Hypothalamus (tissue), 51 donors: ENCODE measurements around the gene FAM216B.
A peak's percentile ranks its signal among the peaks of the same experiment; 100 is the strongest.
"Not testable (repeated sequence)": the region's sequence is repeated elsewhere in the genome, so short reads cannot be mapped to it uniquely, and the experiment has no call there.

ENCODE experiments used
- DNase-seq, 51 donors: peaks; one replicate each; lab custom pipeline; 2025; lab: John Stamatoyannopoulos, UW

The FAM216B gene

DNA sequence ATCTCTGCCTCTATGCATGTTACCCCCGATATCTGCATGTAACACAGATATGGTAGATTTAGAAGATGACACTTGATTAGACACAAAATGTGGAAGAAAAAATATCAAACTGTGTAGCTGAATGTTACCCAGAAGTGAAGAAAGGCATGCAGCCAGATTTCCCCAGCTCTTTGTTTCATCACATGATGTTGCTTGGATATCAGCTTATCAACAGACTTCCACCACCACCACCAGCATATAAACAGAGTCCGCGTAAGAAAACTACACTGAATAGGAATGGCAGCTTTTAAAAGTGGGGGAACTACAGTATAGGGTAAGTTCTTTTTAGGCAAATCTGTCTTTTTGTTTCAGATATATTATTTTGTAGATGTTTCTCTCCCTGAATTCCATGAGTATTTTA, at the start of gene FAM216B:
FAM216B (plus strand) TSS at position 233 of the 400 bp plus-strand sequence. CDS start 2,484 bp downstream, outside the sequence.
- no peak for DNase-seq

DNA sequence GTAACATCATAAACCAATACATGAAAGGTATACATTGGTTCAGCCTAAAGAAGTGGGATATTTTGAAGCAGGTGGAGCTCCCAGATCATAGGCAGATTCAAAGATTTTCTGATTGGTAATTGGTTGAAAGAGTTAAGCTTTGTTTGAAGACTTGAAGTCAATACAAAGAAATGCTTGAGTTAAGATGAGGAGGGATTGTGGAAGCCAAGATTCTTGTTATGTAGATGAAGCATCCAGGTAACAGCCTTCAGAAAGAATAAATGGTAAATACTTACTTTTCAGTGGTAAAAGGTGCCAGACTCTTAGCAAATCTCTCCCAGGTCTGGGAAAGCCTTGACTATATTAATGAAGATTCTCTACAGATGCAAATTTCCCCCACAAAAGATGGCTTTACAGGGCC, 49.3 kb upstream of the FAM216B start:
- DNase-seq, result no peak

DNA sequence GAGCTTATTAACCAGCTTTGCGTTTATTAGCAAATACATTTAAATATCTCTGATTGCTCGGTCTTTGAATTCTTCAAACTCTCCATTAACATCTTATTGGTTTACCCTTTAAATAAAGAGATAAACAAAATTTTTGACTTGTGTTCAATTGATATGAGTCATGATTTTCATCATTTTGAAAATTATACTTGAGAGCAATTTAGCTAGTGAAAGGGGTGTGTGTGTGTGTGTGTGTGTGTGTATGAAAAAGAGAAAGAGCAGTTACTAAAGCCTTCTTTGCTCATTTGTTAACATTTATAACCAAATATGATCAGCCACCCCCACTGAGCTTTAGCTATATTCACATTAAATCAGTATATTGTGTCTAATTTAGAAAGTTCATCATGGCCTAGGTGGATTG, 48.3 kb upstream of the FAM216B start:
- peak in 1 of 51 donors; percentile 61 for DNase-seq

DNA sequence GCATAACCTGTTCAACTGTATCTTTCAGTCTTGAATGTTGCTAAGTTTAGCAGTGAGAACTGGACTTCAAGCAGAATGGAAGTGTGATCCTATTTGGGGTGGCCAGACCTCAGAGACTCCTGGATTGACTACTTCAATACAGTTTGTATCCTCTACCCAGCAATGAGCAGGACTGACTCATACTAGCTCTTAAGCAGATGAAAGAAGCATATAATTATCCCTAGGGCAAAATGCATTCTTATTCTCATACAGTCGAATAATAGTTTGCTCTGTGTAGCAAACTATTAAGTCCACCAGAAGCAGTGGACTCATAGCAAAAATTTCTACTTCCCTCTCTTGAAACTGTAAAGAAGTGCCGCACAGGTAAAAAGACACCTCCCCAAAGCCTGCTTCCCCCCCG, 46.4 kb upstream of the FAM216B start:
- DNase-seq, result no peak

DNA sequence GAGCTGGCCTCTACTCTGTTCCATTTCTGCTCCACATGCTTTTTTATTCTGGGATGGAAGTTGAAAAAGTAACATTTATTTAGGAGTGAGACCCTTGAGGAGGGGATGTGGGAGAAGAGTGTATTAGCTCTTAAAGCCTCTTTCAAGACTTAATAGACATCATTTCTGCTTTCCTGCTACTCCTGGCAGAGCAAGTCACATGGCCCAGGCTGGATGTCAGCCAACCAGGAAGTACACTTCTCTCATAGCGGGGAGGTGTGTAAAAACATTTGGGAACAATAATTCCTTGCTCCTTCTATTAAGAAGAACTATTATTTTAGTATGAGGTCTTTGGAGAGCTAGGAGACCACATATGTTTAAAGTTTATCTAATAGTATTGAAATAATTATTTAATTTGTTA, 40.6 kb upstream of the FAM216B start:
- DNase-seq, result peak in 15 of 51 donors; percentile 1 to 37 (median 14)

DNA sequence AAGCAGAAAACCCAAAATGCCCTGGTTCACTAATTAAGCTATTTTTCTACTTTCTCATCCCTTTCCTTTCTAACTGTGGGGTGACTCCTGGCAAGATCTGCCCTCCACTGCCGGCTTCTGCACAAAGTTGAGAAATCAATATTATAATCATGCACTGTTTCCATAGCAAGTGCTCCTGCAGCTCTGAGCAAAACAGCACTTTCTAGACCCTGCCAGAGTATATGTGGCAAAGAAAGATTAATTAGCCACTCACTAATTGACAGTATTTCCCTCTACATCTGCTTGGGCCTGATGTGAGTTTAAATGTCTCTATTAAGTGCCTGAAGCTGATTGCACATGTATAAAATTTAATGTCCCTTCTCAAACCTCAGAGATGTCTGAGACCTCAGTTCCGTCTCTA, 39.5 kb upstream of the FAM216B start:
- no peak for DNase-seq

DNA sequence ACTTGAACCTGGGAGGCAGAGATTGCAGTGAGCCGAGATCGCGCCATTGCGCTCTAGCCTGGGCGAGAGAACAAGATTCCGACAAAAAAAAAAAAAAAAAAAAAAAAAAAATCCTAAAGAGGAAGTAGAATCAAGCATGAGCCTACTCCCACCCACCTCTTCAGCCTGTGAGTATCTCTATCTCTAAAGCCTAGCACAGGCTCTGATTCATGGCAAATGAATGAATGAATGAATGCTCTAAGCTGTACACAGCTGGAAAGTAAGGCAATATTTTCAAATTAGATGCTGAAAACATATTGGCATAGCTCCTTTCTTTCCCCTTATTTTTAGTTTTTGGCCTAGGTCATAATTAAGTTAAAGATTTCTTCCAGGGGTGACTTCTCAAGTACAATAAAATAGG, 35.7 kb upstream of the FAM216B start:
- no peak for DNase-seq

DNA sequence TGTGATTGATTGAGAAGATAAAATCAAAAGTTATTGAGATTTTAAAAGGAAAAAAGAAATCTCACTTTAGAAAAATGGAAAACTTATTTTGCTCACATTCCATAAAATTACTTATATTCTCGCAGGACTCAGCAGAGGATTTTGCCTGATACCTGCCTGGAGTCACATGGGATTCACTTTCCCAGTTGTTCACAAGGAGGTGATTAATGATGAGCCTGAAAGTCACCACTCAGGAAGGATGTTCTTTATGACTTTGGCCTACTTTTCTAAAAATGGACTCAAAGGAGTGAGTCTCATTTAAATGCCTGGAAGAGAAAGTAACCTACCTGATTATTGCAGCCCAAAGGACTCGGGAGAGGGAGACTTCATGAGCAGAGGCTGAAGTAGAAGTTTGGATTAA, 34.5 kb upstream of the FAM216B start:
- no peak for DNase-seq

DNA sequence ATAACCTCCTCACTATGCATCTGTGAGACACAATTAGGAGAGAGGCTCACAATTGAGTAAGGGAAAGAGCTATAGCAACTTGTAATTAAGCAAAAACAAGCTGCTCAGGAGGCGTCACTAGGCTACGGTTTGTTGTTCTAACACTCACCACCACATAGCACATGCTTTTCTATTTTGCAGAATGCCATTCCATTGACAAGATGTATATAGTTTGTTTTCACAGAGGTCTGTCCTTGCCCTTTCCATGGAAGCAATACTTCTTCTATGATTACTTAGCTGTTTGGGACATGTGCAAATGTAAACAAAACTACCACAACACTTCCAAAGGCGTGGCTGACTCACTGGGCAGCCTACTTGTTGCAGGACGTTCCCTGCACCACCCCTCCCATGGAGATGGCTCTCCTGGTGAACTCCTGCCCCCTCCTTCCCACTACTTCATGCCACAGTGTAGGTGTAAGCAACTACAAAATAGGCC, 33.9 kb upstream of the FAM216B start:
- DNase-seq, result no peak

DNA sequence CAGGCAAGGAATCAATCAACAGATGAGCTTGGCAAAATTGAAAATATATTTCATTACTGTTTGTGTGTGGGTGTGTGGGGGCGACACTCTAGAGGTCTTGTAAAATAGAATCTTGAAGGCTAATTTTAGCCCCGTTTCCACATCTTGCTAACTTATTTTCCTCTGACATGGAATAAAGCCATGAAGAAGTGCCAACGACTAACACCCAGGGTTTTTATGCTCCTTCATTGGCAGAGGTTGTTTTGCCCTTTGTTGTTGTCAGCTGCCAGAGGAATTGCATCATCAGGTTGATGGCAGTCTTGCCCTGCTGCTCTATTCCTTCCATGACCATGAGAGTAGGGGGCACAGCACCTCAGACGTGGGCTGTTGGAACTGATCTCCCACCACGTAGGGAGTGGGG, 30.6 kb upstream of the FAM216B start:
- peak in 2 of 51 donors; percentile 4 to 8 for DNase-seq

DNA sequence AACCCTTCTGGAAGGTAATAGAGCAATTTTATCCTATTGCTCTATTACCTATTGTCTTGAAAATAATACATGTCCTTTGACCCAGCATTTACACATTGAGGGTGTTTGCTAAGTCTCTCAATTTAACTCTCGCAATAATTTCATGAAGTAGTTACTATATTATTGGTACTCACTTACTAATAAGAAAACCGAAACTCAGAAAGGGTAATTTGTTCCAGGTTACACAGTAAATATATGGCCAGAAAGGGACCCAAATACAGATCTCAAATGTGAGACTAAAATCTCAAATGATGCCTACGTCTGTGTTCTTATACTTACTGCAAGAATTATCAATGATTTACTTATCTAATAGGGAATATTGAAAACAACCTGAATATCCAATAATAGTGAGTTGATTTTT, 29.7 kb upstream of the FAM216B start:
- no peak for DNase-seq

DNA sequence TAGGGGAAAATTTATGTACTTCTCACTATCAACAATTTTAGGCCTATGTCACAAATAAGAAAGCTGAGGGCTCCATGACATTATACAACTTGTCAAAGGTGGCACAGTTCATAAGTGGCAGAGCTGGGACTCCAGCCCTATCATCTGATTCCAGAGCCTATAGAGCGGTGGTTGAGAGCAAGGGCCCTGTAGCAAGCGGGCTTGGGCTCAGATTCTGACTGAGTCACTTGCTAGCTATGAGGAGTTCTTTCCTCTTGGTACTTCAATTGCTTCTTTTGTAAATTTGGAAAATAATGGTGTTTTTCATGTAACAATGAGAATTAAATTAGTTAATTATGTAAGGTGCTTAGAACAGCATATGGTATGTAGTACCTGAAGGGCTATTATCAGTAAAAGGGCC, 28.7 kb upstream of the FAM216B start:
- DNase-seq, result no peak

DNA sequence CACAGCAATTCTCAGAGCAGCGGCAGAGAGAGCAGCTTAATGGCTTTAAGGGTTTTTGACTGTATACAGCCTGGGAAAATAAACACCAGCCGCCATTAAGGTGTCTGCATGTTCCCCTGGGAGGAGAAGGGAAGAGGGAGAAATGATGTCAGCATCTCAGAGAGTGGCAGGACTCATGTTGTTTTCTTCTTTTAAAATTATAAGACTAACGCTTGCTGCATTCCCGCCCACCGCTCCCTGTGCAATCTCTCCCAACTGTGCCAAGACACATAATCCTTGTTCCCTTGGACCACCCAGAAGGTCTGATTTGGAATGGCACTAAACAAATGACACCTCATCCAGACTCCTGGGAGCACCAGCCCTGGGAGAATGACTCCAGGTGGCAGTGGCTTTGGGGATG, 27.7 kb upstream of the FAM216B start:
- no peak for DNase-seq

DNA sequence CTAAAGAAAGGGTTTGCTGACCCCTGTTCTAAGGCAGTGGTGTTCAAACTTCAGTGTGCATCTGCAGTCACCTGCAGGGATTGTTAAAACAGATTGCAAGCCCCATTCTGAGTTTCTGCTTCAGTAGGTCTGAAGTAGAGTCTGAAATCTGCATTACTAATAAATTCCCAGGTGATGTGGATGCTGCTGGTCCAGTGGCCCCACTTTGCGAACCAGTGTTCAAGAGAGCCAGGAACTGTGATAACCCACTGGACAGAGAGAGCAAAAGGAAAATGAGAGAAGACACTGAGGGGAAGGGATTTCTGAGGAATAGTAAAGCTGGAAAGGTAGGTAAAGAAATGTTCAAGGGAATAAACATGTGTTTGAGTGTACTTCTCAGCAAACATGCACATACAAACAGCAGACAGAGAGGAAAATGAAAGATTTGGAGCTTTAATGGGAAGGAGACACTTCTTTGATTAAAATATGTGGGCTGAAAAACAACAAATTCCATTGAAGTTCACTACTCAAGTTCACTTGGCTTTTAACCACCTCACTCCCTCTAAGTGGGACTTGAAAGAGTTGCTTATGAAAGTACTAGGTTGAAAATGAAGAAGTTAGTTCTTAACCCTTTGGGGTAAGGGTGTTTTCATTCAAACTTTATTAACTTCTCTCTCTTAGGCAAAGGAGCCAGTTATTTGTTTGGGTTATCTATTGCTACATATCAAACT, 26.4 kb upstream of the FAM216B start:
- no peak for DNase-seq

DNA sequence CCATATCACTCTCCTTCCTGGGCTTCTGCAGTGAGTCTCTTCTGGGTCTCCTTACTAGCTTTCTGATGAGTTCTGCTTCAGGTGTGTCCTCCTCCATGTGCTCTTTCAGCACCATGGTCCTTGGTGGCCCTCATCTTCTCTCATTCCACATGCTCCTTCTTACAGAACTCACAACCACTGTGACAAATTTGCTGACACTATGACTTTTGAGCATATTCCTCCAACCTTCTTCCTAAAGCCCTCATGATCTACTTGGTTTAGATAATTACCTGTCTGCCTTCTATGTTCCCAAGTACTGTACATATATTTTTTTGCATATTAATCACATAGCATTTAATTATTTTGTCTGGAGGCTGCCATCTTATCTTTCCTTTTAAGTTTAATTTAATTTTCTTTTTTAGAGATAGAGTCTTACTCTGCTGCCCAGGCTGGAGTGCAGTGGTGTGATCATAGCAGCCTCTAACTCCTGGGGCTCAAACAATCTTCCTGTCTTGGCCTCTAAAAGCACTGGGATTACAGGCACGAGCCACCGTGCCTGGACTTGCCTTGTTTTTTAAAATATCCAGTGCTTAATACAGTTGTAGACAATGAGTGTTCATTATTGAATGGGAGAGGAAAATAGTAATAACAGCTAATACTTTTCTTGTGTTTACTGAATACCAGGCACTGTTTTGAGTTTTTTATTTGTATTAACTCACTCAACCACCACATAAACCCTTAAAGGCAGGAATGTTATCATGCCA, 23.5 kb upstream of the FAM216B start:
- DNase-seq, result no peak

DNA sequence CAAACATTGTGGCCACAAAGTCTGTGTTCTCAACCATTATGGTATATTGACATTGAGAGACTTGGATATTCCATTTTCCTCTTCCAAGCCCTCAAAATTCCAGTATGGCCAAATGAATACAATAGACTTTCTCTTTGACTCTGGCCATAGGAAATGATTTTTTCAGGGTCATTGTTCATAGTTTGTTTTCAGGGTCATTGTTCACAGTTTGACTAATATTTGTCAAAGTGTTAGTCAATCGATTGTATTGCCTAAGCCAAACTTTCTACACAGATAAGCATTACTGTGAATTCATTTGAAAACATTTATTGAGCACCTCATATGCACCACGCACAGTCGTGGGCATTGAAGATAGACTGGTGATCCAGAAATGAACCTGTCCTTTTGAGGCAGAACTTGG, 22.9 kb upstream of the FAM216B start:
- no peak for DNase-seq

DNA sequence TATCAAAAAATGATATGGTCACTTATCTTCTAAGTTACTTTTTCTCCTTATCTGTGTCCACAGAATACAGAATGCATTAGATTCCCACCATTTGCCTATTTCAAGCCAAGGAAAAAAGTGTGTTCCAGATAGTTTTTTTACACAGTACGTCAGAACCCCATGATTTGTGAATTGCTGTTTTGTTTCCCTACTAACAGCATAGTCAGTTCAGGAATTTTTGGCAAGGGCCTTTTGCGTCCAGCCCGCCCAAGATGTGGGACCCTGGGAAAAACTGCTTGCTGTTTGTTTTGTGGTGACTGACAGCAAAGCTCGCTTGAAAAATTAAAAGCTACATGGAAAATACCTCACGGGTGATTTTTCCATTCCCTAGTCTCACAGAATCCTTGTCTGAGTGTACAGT, 20.4 kb upstream of the FAM216B start:
- peak in 5 of 51 donors; percentile 4 to 19 (median 6) for DNase-seq

DNA sequence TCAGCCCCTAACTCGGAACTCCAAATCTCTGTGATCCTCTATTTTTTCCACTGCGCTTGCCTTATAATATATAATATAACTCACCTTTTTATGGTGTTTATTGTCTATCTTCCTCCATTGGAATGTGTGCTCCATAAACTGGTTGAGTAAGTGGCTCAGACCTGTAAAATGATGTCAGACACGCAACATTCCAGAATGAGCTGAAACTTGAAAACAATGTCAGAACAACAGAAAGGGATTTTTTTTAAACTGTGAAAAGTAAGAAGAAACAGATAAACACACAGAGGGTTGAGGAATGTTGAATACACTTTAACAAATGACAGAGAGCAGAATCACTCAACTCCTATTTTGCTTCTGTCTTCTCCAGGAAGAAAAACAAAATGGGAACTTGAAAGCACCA, 19.1 kb upstream of the FAM216B start:
- DNase-seq, result no peak

DNA sequence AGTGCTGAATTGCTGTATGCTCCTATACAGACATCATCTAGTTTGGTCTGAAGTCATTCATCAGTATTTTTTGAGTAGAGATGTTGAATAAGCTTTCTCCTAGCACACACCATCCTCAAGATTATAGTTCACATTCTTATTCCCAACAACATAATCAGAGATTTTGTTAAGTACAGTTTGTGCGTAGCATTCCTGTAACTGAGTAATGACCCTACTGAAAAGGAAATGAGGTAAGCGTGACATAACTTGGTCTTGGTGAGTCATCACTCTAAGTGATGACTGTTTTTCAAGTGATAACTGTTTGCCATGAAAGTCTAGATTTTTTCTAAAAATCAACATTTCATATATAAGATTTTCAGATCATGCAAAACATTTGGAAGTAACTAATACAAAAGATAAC, 18.5 kb upstream of the FAM216B start:
- no peak for DNase-seq

DNA sequence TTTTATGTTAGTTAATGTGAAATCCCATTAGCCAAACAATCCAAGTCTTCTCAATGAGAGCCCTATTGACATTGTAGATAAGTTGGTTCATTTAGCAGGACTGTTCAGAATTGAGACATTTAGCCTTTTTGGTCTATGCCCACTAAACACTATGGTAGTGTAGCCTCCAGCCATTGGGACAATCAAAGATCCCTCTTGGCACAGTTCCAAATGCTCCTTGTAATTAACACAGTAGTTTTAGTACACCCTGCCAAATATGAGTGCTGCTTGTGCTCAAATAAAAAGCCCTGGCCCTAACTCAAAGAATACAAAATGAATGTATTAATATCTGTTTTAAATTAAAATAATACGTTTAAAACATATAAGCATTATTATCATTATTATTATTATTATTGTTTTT, 15.4 kb upstream of the FAM216B start:
- DNase-seq, result no peak

DNA sequence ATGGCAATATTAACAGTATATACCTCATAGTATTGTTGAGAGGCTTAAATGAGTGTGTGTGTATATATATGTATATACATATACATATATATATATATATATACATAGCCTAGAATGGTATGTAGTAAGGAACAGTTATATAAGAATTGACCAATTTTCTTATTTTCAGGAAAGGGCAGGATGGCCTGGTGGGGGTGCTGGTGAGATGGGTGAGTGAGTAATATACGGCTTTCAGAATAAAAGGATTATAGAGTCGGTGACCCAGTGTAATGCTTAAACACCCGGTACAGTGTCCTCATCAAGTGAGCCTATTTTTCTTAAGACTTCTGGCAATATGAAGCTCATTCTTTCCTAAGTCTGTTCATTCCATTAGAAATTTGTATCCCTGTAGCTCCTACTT, 11.7 kb upstream of the FAM216B start:
- DNase-seq, result no peak

DNA sequence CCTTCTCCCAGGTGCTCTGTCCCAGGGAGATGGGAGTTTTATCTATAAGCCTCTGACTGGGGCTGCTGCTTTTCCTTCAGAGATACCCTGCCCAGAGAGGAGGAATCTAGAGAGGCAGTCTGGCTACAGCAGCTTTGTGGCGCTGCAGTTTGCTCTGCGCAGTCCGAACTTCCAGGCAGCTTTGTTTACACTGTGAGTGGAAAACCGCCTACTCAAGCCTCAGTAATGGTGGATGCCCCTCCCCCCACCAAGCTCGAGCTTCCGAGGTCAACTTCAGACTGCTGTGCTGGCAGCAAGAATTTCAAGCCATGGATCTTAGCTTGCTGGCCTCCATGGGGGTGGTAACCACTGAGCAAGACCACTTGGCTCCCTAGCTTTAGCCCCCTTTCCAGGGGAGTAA, 4.8 kb upstream of the FAM216B start:
- not testable (repeated sequence) for DNase-seq
